Upper lobe of left lung (tissue), 4 donors: ENCODE data around the gene CACYBP.

Experiments
- POLR2A ChIP-seq, 4 donors: fragments of 450-650 bp; IDR thresholded peaks; one replicate each; pipeline ENCODE4 v1.5.1; 2016 to 2017; ENCODE audit warnings: antibody characterized with exemption in 4 of 4, mild to moderate bottlenecking in 2 of 4
- TF ChIP-seq, protein P1 (sequence below), 6 experiments: fragments of 450-650 bp in 4 of 6; fragments of 200-600 bp in 2 of 6; sonication (generic) in 2 of 6; IDR thresholded peaks; one replicate each; pipeline ENCODE4 v1.5.1; 2016 to 2019; ENCODE audit warnings: antibody characterized with exemption in 6 of 6

DNA sequence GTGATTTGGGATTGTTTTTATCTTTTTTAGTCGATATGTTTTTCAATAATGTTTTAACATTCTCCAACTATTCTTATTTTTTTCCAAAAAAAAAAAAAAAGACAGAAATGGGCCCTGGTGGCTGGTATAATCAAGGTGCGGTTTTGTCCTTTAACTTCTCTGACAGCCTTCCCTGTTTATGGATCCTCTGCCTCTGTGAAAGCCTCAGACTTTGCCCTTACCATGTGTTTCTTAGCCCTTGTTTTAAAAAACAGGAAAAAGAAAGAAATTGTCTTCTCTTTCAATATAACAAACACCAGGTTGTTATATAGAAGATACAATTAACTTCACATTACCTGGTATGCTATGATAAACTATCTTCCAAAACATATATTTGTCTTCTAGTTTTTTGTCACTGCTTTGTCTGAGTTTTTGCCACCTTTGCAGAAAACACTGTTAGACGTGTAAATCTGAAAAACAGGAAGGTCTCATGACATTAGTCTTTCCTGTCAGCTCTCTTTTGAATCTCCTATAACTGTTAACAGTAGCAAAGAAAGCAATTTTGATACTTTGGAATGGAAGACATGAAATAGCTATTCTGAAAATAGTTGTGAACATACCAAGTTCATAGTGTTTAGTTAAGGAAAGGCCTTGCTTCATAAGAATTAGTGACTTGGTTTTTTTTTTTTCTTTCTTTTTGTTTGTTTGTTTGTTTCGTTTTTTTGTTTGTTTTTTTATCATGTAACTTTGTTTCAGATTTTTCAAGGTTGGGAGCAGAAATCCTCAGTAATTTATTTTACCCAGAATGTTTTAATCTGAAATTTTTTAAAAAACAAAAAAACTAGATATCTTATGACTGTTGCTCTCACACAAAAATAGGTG, 31.7 kb upstream of the CACYBP start:
- TF ChIP-seq, protein P1, sequence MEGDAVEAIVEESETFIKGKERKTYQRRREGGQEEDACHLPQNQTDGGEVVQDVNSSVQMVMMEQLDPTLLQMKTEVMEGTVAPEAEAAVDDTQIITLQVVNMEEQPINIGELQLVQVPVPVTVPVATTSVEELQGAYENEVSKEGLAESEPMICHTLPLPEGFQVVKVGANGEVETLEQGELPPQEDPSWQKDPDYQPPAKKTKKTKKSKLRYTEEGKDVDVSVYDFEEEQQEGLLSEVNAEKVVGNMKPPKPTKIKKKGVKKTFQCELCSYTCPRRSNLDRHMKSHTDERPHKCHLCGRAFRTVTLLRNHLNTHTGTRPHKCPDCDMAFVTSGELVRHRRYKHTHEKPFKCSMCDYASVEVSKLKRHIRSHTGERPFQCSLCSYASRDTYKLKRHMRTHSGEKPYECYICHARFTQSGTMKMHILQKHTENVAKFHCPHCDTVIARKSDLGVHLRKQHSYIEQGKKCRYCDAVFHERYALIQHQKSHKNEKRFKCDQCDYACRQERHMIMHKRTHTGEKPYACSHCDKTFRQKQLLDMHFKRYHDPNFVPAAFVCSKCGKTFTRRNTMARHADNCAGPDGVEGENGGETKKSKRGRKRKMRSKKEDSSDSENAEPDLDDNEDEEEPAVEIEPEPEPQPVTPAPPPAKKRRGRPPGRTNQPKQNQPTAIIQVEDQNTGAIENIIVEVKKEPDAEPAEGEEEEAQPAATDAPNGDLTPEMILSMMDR (IDR thresholded peaks at IDR 0.05) = no peak
- TF ChIP-seq POLR2A (IDR thresholded peaks at IDR 0.05) = no peak
